Posterior cingulate gyrus (tissue), 11 donors: ENCODE data around the gene TMEM132D.

Experiments used
- DNase-seq, 10 donors: peaks; one replicate each; pipeline versions ENCODE4 v3.0.0 to v3.0.0-alpha.2; 2020 to 2021; ENCODE audit warnings: mixed read lengths in 3 of 10
- intact Hi-C: fragments of 100-400 bp; cut with DNase I; formaldehyde crosslinking; loops from one replicate; pipeline ENCODE4 v1.15.1; 2023

TMEM132D gene

DNA sequence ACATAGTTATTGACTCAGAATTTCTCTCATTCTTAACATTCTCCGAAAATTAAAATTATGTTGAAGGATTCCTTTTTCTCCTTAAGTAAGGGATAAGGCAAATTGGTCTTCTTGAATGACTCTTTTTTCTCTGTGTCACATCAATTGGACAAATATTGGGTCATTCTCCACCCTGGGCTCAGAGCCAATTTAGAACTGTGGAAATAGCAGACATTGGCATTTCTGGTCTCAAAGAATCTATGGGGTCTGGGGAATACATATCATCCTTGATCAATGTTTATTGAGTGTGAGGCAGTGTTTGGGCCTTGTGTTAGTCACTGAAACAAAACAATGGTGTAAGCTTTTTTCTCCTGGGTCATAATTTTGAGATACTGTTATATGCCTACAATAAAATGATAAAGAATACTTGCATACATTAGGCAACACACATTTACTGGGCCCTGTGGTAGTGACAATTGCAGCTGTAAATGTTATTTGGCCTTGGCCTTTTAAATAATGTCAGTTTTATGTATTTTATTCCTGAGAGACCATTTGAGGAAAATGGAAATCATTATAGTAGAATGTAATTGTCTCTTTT is 414.6 kb downstream of the TMEM132D start:
- intact Hi-C loops: no loop called here
- DNase-seq: no peak

DNA sequence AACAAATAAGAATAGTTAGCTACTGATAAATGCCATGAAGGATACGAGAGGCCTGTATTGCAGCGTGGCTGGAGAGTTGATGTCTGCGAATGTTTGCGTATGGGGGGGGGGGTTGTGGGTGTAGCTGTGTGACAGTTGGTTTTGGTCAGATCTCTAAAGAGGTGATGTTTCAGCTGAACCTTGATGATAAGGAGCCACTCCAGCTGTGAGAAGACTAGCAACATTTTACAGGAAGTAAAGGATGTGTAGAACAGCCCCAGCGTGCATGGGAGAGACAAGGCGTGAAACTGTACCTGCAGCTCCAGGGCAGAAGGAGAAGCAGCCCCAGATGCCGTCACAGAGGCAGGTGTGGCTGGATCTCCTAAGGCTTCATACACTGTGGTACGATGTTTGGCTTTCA is 416.9 kb downstream of the TMEM132D start:
- no peak for DNase-seq
- intact Hi-C loops: no loop called here

DNA sequence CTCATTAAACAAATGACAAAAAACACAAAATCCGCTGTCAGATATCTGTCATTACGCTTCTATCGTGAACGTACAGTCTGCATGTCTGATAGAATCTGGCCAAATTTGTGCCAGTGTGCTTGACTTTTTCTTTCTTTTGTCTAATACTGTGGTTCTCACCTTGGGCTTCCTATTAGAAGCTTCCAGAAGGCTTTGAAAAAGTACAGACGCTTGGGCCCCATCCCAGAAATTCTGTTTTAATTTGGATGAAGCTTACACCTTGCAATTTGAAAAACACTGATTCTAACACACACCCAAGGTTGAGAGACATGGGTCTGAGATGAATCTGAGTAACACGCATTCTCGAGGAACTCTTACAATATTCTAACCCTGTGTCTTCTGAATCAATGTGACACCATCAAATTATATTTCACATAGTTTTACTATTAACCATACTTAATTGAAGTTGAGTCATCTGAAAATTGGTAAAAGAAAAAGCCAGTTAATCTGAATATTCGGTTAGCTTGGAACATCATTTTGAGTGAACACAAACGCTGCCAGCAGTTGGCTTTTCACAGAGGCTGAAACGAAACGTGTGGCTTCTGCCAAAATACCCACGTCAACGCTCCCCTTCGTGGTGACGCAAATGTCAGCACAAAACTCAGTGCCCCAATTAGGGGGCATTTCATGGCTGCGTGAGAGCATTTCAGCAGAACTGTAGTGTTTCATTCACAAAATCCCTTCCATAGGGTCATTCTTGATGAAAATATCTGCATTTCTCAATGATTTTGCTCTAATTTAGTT is 420.5 kb downstream of the TMEM132D start:
- peak in 2 of 10 donors; percentile 25 to 82 for DNase-seq
- intact Hi-C loops: no loop called here

DNA sequence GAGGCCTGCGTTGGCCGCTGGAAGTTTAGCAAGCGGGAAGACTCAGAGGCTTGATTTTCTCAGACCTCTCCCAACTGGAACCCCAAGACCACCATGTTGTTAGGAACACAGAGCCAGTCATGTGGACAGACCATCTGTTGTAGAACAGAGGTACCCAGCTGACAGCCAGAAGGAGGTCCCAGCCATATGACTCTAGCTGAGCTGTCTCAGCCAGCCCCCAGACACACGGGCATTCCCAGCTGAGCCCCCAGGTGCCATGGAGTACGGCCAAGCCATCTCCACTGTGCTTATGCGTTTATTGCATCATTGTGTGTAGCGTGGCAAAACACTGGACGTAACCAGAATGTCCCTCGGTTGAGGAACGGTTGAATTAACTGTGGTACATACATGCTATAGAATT is 421.9 kb downstream of the TMEM132D start:
- intact Hi-C loops: no loop called here
- no peak for DNase-seq

DNA sequence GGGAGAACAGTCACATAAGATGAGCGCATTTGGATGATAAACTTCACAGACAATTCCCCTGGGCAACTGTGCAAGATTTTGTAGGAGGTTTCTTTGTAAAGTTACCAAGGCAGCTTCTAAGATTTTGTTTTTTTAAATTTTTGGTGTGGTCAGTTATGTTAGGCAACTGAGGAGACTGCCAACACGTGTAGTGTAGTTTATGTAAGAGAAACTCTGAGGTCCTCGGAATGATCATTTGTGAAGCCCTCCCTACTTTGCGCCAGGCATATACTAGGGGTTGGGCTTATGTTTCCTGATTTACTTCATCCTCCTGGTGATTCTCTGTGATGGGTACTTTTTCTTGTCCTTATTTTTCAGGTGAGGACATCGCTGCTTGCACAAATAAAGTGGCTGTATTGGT is 433.6 kb downstream of the TMEM132D start:
- intact Hi-C loops: no loop called here
- no peak for DNase-seq

DNA sequence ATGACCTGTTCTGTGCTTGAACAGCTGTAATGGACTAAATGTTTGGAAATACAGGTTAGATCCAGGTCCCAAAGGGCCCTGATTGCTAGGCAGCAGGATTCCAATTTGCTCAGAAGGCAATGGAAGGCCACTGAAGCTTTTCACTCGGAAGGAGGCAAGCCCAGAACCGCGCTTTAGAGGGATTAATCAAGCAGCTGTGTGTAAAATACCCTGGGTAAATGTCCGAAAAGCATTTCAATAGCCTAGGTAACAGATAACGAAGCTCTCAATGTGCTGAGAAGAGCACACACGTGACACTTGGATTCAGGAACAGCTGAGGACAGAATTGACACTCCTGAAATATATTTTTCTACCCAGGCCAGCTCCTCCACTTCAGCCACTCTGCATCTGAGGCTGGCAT is 436.1 kb downstream of the TMEM132D start:
- DNase-seq: no peak
- intact Hi-C loops: no loop called here

DNA sequence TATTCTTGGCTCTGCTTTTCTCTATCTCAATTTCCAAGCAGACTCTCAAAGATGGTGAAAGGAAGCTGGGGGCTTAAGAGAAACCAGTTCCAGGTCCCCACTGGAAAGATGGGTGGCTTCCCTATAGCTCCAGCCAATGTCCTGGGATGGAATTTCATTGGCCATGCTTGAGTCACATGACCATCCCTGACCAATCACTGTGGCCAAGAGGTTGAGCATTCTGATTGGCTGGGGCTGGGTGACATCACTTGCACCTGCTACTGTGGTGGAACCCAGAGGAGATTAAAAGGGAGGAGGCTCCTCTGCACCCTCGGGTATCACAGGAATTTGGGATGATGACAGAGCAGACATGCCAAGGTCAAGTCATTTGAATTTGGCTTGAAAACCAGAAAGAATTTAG is 436.5 kb downstream of the TMEM132D start:
- DNase-seq: no peak
- intact Hi-C loops: no loop called here

DNA sequence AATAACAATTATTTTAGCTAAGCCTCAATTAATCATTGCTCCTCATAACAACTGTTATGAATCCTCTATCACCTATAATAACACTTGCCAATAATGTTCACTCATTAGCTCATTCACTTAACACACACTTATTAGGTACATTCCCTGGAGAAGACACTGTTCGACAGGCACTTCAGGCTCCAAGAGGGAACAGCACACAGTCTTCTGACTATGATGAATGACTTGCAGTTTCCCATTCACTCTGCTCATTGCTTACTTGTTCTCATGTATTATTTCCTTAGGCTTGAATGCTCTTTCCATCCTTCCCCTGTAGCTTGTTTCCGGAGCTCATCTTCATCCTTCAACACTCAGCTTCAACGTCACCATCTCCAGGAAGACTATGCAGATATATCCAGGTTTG is 437.3 kb downstream of the TMEM132D start:
- no peak for DNase-seq
- intact Hi-C loops: no loop called here

DNA sequence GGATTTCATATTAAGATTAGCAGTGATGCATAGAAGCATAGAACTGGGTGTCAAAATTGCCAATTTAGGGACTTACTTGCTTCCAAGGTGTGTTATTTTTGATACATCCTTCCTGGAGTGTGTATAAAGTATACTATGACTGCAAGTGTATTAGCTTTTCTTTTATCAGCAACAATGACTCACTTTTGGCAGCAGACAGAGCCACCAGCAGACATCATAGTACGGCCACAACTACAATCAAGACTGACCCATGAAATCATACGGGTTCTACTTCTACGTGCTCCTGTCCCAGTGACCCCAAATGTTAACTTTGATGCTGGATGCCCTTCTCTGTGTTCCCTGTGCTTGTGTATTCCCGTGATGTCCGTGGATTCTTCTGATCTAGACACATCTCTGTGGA is 443.9 kb downstream of the TMEM132D start:
- no peak for DNase-seq
- intact Hi-C loops: no loop called here

DNA sequence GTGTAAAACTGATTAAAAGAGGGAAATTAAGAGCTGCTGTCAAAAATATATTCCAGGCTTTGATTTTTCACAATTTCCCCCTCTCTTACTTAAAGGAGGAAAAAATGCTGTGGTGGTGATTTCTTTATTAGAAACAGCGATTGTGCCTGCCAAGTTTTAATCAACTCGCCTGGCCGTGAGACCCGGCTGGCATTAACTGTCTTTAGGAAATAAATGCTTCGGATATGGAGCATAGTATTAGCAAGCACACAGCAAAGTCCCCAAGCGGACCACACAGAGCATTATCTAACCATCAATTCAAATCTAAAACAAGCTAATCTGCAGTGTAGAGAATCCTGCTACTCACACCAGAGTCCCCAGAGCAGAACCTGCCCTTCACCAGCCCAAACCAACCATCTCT is 457.1 kb downstream of the TMEM132D start:
- intact Hi-C loops: no loop called here
- no peak for DNase-seq

DNA sequence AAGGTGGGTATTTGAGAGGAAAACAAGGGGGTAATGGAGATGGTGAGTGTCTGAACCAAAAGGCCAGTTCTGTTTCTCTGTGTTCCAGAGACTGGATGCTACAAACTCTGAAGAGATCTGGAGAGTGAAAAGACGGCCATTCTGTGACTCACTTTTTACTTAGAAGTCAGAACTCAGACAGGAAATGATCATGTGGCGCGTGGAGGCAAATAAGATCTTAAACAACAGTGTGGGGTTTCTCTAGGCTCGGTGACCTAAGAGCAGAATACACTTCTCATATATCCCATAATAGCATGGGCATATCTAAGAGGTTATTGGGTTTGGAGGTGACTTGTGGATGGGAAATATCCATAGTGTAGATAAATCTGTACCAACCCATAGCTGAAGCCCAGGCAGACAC is 463.5 kb downstream of the TMEM132D start:
- intact Hi-C loops: no loop called here

DNA sequence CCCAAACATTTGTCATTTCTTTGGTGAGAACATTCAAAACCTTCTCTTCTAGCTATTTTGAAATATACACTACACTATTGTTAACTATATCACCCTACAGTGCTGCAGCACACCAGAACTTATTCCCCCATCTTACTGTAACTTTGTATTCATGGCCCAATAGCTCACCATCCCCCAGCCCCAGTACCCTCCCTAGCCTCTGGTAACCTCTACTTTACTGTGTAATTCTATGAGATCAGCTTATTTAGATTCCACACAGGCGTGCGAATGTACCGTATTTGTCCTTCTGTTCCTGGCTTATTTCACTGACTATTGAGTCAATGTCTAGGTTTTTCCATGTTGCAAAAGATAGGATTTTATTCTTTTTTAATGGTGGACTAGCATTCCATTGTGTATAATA is 469.0 kb downstream of the TMEM132D start:
- intact Hi-C loops: no loop called here
- no peak for DNase-seq

More for the DNA sequence above, 463.5 kb downstream of the TMEM132D start:
- no peak for DNase-seq

DNA sequence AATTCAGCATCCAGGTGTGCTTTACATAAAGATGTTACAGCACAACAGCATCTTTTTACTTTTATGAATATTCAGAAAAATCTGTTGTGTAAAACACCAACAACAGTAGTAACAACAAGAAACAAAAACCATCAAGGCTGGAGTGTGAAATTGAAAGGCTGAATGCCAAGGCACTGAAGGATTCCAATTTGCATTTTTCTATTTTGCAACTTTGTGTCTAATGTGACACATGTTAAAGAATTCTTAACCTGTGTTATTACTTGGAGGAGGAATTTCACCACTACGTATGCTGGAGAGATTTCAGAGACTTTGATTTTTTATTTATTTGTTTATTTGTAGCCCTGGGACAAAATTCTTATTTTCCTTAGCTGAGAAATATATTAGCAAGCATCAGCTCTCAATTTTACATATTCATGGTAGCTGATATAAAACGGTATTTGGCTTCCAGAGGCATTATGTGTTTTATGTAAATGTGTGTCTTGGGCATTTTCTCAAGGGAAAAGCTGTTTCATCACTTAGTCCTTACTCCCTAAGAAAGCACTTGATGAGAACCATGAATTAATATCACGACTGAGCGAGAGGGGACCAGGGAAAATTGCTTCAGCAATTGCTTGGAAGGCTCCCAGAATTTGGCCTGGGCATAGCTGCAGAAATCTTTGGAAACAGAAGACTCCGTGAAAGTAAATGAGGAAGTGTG is 475.4 kb downstream of the TMEM132D start:
- no peak for DNase-seq
- intact Hi-C loops: no loop called here

DNA sequence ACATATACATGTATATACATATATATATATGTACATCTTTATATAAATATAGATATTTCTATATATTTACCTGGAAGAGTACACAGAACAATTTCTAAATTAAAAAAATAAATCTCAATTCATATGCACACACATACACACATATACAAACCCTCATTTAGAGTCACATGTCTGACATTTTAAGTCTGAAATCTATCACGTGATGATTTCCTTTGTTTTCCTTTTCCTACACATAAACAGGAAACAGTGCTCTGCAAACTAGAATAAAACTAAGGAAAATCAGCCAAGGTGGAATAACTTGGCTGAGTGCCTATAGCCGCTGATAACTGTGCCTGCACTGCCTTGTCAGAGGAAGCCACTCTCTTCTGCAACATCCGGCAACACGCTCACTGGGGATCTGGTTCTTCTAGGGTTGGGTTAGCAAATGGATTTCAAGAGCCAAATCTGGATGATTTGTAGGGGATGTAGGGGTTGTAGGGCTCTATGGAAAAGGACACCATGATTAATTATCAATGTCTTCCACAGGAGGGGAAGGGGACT is 480.7 kb downstream of the TMEM132D start:
- intact Hi-C loops: no loop called here
- DNase-seq: no peak

DNA sequence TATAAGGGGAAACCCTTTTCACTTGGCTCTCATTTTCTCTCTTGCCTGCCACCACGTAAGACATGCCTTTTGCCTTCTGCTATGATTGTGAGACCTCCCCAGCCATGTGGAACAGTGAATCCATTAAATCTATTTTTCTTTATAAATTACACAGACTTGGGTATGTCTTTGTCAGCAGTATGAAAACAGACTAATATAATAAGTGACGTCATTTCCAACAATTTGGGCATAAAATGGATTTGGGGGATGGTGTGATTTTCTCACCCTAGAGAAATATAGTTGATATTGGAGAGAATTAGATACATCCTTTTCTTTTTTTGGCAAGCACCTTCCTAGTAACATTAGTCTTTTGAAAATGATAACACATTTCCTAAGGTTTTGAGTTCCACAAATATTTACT is 490.5 kb downstream of the TMEM132D start:
- no peak for DNase-seq
- intact Hi-C loops: no loop called here

DNA sequence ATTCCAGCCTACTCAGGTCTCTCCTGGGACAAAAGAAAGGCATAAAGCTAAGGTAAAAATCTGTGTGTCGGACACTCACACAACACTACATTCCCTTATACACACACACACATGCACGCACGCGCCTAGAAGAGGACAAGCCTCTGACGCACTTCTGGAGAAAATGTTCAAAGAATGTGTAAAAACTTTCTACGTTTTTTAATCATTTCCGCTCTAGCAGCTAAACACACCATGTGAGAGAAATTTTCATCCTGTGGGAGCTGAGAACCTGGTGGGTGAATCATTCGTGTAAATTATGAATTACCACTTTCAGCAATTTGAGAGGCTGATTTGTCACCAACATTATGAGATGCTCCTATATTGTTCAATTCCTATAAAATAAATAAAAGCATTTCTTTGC is 494.5 kb downstream of the TMEM132D start:
- DNase-seq: no peak
- intact Hi-C loops: no loop called here

DNA sequence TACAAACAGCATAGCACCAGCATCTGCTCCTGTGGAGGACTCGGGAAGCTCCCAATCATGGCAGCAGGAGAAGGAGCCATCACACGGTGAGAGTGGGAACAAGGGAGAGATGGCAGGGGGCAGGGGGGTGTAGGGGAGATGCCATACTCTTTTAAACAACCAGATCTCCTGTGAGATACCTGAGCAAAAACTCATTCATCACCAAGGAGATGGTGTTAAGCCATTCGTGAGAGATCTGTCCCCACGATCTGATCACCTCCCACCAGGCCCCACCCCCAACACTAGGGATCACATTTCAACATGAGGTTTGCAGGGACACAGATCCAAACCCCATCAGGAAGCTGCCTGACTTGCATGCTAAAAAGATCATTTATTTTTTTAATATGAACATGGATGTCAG is 499.3 kb downstream of the TMEM132D start:
- no peak for DNase-seq
- intact Hi-C loops: no loop called here

DNA sequence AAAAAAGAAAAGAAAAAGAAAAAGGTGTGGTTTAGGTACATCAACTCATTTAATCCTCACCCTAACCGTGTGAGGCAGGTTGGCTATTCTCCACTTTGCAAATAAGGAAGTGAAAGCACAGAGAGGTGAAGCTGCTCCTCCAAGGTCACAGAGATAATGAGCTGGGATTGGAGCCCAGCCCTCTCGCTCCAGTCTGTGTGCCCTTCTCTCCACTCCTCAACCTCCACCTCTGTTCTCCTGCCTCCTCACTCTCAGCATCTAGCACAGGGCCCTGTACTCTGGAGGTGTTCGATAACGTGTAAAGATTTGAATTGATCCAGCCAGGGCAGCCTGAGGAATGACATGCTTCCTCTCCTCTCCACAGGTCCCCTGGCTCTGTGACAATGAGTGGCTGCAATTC is 502.3 kb downstream of the TMEM132D start:
- intact Hi-C loops: no loop called here
- no peak for DNase-seq

DNA sequence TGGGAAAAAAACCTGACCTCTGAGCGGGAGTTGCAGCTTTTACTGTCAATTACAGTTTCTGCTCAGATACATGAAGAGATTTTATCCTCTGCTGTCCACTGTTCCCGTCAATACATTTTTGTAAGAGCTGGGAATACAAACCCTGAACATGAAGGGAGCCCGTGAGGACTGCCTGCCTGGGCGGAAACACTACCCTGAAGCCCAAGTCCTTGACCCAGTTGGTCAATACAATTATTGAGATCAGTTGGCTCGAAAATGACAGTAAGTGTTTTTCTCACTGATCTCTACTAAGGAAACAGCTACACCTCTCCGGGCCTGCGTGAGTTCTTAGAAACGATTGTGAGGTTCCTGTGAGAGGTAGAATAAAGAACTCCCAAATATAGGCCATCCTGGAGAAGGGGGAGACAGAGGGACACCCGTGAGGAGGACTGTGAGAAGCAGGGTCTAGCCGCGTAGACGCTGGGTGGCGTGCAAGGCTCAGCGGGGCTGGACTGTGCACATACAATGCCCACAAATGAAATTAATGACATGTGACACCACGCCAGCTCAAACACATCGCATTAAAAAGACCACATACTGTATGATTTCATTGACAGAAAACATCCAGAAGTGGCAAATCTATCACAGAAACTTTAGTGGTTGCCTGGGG is 509.5 kb downstream of the TMEM132D start:
- DNase-seq: no peak

DNA sequence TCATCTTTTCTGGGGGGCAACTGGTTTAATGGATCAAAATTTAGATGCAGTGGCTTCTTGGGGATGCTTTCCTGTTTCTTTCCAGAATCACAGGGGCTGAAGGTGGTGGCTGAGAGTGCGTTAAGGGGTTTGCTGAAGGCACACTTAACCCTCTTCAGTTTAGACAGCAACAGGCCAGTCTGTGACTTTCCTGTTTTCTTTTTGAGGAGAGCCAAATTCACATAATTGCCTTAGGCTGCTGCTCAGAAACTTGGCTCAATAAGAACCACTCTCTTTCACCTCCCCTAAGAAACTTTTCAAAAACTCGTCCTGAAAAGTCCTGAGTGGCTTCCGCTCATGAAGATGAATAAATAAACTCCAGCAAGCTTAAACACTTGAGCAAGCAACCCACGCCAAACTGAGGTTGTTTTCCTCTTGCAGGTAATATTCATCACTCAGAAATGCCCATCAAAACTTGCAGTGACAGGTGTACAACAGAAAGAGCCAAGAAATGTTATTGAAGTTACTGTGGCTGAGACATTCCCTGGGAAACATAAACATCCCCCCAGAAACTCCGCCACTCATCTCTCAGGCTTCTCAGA is 510.4 kb downstream of the TMEM132D start:
- intact Hi-C loops: no loop called here
- DNase-seq: no peak

More for the DNA sequence above, 509.5 kb downstream of the TMEM132D start:
- intact Hi-C loops: no loop called here

DNA sequence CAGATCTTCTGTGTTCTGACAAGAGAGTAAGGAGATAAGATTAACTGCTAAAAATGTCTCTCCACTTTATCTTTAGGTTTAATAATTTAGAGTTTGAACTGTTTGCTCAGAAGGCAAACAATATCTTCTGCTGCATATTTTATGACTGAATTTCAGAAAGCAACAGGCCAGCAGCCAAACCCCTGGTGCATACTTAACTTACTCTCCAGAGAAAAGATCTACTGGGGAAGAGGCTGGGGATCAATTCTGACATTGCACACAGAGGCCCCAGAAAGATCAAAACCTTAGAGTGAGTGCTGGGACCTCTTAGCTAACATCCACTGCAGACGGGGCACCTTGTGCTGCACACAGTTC is 518.2 kb downstream of the TMEM132D start:
- intact Hi-C loops: no loop called here
- no peak for DNase-seq
